NCI-H1092 treated with DMSO at 0.1 percent for 48 hours (cell line): Measurements from ENCODE around the gene PTPN23.
"Not testable (repeated sequence)": the region's sequence is repeated elsewhere in the genome, so short reads cannot be mapped to it uniquely, and the experiment has no call there.

Experiments used
- DNase-seq: peaks from one replicate; lab custom pipeline; 2025; lab: John Stamatoyannopoulos, UW

Gene PTPN23

GRCh38 chr3:47370020-47370419, 10.8 kb upstream of the PTPN23 start:
- not testable (repeated sequence) for DNase-seq

GRCh38 chr3:47370887-47371697, 9.7 kb upstream of the PTPN23 start:
- no peak for DNase-seq

GRCh38 chr3:47374587-47374986, 6.2 kb upstream of the PTPN23 start:
- DNase-seq, result no peak

GRCh38 chr3:47376393-47376792, 4.4 kb upstream of the PTPN23 start:
- no peak for DNase-seq

- DNase-seq, result no peak
Measured at GRCh38 chr3:47377186-47377585, 3.6 kb upstream of the PTPN23 start.

GRCh38 chr3:47378869-47379268, 2.0 kb upstream of the PTPN23 start:
- DNase-seq, result no peak

- no peak for DNase-seq
Measured at GRCh38 chr3:47379411-47379899, 1.4 kb upstream of the PTPN23 start.

GRCh38 chr3:47380026-47380600, 708 bp upstream of the PTPN23 start:
- peak; percentile 37 for DNase-seq

- peak; percentile 61 for DNase-seq
Measured at GRCh38 chr3:47381317-47382157, 716 bp downstream of the PTPN23 start.

- no peak for DNase-seq
Measured at GRCh38 chr3:47384425-47384824, 3.6 kb downstream of the PTPN23 start.

- no peak for DNase-seq
Measured at GRCh38 chr3:47385007-47385406, 4.2 kb downstream of the PTPN23 start.

- DNase-seq, result no peak
Measured at GRCh38 chr3:47385796-47386195, 5.0 kb downstream of the PTPN23 start.

GRCh38 chr3:47392933-47393332, 12.1 kb downstream of the PTPN23 start:
- DNase-seq, result no peak

- DNase-seq, result no peak
Measured at GRCh38 chr3:47394140-47394870, 13.5 kb downstream of the PTPN23 start.

GRCh38 chr3:47394881-47395280, 14.1 kb downstream of the PTPN23 start:
- DNase-seq, result no peak

GRCh38 chr3:47398228-47398627, 17.4 kb downstream of the PTPN23 start:
- DNase-seq, result no peak

- DNase-seq, result no peak
Measured at GRCh38 chr3:47399016-47399415, 18.2 kb downstream of the PTPN23 start.

- no peak for DNase-seq
Measured at GRCh38 chr3:47399531-47400270, 18.9 kb downstream of the PTPN23 start.

GRCh38 chr3:47404431-47404876, 23.6 kb downstream of the PTPN23 start:
- DNase-seq, result no peak

GRCh38 chr3:47404955-47405790, 24.4 kb downstream of the PTPN23 start:
- DNase-seq, result no peak
